ENCODE data around the gene RPL29.
A peak's percentile ranks its signal among the peaks of the same experiment; 100 is the strongest.
"Not testable (repeated sequence)": the region's sequence is repeated elsewhere in the genome, so short reads cannot be mapped to it uniquely, and the experiment has no call there.

Gene RPL29

GRCh38 chr3:51997935-51998596, 2.4 kb upstream of the RPL29 start:
- H3K4me3 ChIP-seq (ENCODE audit: low read length): no peak overlapping the region
- TF ChIP-seq CTCF (conservative IDR thresholded peaks at IDR 0.05; ENCODE audit: low read length): no peak
- no peak for DNase-seq (ENCODE audit: low read depth)

GRCh38 chr3:51997172-51997571, 1.5 kb upstream of the RPL29 start:
- no peak for DNase-seq (ENCODE audit: low read depth)
- no peak for TF ChIP-seq CTCF (conservative IDR thresholded peaks at IDR 0.05; ENCODE audit: low read length)
- no peak overlapping the region for H3K4me3 ChIP-seq (ENCODE audit: low read length)

DNA sequence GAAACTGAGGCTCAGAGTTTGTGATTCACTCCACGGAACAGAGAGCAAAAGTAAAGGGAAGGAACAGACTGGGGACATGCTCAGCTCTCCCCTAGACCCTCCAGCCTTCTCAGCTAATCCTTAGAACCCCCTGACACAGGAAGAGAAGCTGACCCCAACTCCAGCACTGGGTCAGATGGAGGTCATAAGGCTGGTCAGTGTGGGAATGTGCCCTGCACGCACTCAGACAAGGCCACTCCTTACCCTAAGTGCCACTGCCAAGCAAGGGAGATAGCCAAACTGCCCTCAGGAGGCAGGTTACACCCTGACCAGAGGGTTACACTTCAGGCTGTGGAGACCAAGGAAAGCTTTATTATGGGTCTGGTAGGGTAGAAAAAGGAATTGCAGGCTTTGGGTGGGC, 1.2 kb downstream of the RPL29 start:
- no peak for TF ChIP-seq CTCF (conservative IDR thresholded peaks at IDR 0.05; ENCODE audit: low read length)
- DNase-seq (ENCODE audit: low read depth): no peak
- peak overlapping the region; percentile 99 for H3K4me3 ChIP-seq (ENCODE audit: low read length)

- not testable (repeated sequence) for H3K4me3 ChIP-seq (ENCODE audit: low read length)
Observed at GRCh38 chr3:51993657-51994056, 2.0 kb downstream of the RPL29 start.

DNA sequence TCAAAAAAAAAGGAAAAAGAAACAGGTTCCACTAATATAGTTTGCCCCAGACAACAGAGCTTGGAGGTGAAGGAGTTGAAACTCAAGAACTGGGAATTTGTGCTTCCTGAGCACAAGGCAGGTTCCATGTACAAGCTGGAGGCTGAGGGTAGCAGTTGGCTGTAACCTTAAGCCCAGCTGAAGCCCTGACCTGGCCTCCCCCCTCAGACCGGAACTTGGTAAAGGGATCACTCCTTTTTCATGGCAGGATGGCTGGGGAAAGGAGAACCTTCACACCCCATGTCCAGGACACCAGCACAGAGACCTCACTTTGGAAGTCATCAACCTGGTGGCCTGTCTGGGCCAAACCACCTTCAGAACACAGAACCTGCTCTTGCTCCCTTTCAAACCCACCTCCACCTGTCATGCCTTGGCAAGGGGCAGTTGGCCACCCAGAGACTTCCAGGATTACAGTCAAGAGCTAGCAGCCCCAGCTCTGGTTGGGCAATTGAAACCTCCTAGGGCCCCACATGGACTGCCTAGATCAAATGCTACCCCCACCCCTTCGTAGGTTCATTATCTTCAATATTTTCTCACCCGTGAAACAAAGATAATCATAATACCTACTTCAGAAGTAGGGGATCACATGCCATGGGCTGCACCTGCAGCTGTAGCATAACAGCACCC, 3.5 kb downstream of the RPL29 start:
- no peak overlapping the region for H3K4me3 ChIP-seq (ENCODE audit: low read length)
- no peak for TF ChIP-seq CTCF (conservative IDR thresholded peaks at IDR 0.05; ENCODE audit: low read length)

More at GRCh38 chr3:51993657-51994056, 2.0 kb downstream of the RPL29 start:
- DNase-seq (ENCODE audit: low read depth): not testable (repeated sequence)

DNA sequence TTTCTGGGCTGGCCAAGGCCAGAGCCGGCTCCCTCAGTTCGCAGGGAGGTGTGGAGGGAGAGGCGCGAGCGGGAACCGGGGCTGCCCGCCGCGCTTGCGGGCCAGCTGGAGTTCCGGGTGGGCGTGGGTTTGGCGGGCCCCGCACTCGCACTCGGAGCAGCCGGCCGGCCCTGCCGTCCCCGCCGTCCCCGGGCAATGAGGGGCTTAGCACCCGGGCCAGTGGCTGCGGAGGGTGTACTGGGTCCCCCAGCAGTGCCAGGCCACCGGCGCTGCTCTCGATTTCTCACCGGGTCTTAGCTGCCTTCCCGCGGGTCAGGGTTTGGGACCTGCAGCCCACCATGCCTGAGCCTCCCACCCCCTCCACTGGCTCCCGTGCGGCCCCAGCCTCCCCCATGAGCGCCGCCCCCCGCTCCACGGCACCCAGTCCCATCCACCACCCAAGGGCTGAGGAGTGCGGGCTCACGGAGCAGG, 5.2 kb downstream of the RPL29 start:
- not testable (repeated sequence) for DNase-seq (ENCODE audit: low read depth); H3K4me3 ChIP-seq (ENCODE audit: low read length)

More for the DNA sequence above, 3.5 kb downstream of the RPL29 start:
- DNase-seq (ENCODE audit: low read depth): no peak

DNA sequence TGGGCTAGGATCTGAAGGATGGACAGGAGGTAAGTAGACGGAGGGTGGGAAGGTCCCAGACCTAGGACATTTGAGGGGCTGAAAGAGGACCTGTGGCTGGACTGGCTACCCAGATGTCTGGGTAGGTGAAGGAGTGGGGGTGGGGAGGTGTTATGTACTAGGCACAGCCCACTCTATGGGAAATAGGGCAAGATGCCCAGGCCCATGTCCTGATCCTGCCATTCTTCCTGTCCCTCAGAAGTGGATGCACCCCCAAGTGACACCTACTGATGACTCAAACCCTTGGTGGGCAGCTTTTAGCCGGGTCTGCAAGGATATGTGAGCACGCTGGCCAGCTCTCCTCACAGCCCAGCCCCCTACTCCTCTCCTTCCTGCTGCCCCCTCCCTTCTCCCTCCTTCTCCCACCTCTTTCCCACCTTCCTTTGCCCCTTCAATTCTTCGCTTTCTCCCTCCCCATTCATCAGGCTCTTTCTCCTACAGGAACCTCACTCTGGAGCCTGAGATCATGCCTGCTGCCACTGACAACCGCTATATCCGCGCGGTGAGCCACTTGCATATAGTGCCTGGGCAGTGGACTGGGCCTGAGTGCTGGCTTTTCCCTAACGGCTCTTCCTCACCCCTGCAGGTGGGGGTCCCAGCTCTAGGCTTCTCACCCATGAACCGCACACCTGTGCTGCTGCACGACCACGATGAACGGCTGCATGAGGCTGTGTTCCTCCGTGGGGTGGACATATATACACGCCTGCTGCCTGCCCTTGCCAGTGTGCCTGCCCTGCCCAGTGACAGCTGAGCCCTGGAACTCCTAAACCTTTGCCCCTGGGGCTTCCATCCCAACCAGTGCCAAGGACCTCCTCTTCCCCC, 7.2 kb downstream of the RPL29 start:
- no peak for TF ChIP-seq CTCF (conservative IDR thresholded peaks at IDR 0.05; ENCODE audit: low read length)
- no peak overlapping the region for H3K4me3 ChIP-seq (ENCODE audit: low read length)
- DNase-seq (ENCODE audit: low read depth): no peak

All from AG10803 (cell line).